Measurements from ENCODE around the gene ABCD3. TPM values are rescaled to one million over a fixed set of nuclear protein-coding genes. Genes with fewer than 3 reads are reported as not detected.

ABCD3 gene
- total RNA-seq, 1 donor from 2014 or later: 25.8 TPM

DNA sequence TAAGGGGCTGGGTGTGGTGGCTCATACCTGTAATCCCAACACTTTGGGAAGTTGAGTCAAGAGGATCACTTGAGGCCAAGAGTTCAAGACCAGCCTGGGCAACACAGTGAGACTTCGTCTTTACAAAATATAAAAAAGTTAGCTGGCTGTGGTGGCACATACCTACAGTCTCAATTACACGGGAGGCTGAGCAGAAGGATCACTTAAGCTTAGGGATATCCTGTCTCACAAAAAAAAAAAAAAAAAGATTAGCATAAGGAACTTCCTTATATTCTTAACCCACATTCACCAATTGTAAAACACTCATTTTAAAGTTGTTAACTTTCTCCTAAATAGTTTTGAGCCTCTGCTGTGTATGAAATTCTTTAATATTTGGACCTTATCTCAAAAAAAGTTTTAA is 53.1 kb downstream of the ABCD3 start:
- H3K36me3 ChIP-seq (ENCODE audit: control insufficient read depth, insufficient read depth, low read length): no peaks in the 10 kb centered on the region
- H3K4me3 ChIP-seq (ENCODE audit: low read depth, low read length): no peak overlapping the region
- DNase-seq (ENCODE audit: low read depth): no peak
- no peaks in the 10 kb centered on the region for H3K27me3 ChIP-seq (ENCODE audit: control insufficient read depth, insufficient read depth, low read length)
- TF ChIP-seq, protein P1, sequence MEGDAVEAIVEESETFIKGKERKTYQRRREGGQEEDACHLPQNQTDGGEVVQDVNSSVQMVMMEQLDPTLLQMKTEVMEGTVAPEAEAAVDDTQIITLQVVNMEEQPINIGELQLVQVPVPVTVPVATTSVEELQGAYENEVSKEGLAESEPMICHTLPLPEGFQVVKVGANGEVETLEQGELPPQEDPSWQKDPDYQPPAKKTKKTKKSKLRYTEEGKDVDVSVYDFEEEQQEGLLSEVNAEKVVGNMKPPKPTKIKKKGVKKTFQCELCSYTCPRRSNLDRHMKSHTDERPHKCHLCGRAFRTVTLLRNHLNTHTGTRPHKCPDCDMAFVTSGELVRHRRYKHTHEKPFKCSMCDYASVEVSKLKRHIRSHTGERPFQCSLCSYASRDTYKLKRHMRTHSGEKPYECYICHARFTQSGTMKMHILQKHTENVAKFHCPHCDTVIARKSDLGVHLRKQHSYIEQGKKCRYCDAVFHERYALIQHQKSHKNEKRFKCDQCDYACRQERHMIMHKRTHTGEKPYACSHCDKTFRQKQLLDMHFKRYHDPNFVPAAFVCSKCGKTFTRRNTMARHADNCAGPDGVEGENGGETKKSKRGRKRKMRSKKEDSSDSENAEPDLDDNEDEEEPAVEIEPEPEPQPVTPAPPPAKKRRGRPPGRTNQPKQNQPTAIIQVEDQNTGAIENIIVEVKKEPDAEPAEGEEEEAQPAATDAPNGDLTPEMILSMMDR (IDR thresholded peaks at IDR 0.05; ENCODE audit: insufficient read depth, low read length, poor library complexity, severe bottlenecking): no peak

DNA sequence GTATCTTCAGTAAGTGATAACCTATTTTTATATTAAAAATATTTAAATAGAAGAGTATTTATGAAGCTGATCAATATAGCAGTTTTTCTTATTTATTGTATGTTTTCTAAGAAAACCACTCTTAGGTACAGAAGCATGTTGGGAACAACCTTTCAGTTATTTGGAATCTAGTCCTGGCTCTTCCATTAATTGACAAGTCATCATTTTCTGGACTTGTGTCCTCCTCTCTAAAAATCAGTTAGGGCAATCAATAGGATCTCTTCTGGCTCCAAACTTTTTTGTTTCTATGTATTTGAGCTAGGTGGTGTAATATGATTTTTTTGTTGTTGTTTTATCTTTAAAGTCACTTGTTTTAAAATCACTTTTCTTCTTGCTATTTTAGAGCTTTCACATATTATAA is 57.0 kb downstream of the ABCD3 start:
- TF ChIP-seq, protein P1 (IDR thresholded peaks at IDR 0.05; ENCODE audit: insufficient read depth, low read length, poor library complexity, severe bottlenecking): no peak
- no peaks in the 10 kb centered on the region for H3K36me3 ChIP-seq (ENCODE audit: control insufficient read depth, insufficient read depth, low read length)
- no peak for DNase-seq (ENCODE audit: low read depth)
- no peak overlapping the region for H3K4me3 ChIP-seq (ENCODE audit: low read depth, low read length)
- H3K27me3 ChIP-seq (ENCODE audit: control insufficient read depth, insufficient read depth, low read length): no peaks in the 10 kb centered on the region

DNA sequence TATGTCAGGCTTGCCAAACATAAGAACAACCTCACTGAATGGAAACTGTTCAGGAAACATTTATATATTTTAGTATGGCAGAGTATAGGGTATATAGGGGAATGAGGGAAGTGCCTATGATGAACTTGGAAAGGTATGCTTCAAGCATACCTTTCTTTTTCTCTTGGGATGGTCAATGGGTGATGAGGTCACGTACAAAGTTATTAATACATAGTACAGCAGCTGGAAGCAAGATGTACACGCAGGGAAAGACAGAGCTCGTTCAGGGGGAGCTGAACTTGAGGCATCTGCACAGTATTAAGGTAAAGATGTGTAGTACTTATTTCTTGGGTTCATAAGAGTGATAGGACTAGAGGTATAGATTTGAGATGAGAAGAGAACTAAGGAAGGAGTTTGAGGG is 61.5 kb downstream of the ABCD3 start:
- no peak for DNase-seq (ENCODE audit: low read depth)
- H3K36me3 ChIP-seq (ENCODE audit: control insufficient read depth, insufficient read depth, low read length): no peaks in the 10 kb centered on the region

DNA sequence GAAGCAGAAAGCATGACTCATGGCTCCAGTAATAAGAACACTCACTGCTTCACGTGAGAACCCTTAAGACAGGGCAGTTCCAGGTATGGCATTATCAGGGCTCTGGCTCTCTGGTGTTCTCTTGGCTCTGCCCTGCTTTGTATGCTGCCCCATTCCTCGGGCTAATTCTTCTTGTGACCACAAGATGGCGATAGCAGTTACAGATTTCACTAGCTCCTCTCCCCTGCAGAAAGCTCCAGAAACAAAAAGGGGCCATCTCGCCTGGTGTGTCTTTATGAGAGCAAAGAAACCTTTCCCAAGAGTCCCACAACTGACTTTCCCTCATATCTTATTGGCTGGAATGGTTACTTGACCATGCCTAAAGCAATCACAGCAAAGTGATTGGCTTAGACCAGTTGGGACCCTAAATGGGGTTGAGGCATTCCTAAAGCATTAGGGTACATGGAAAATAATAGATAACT is 63.3 kb downstream of the ABCD3 start:
- H3K27me3 ChIP-seq (ENCODE audit: control insufficient read depth, insufficient read depth, low read length): no peaks in the 10 kb centered on the region
- TF ChIP-seq, protein P1 (IDR thresholded peaks at IDR 0.05; ENCODE audit: insufficient read depth, low read length, poor library complexity, severe bottlenecking): peak; percentile 84
- peak; percentile 47 for DNase-seq (ENCODE audit: low read depth)
- no peak overlapping the region for H3K4me3 ChIP-seq (ENCODE audit: low read depth, low read length)
- H3K36me3 ChIP-seq (ENCODE audit: control insufficient read depth, insufficient read depth, low read length): no peaks in the 10 kb centered on the region

More for the DNA sequence above, 61.5 kb downstream of the ABCD3 start:
- H3K27me3 ChIP-seq (ENCODE audit: control insufficient read depth, insufficient read depth, low read length): no peaks in the 10 kb centered on the region
- no peak overlapping the region for H3K4me3 ChIP-seq (ENCODE audit: low read depth, low read length)
- TF ChIP-seq, protein P1 (IDR thresholded peaks at IDR 0.05; ENCODE audit: insufficient read depth, low read length, poor library complexity, severe bottlenecking): no peak

DNA sequence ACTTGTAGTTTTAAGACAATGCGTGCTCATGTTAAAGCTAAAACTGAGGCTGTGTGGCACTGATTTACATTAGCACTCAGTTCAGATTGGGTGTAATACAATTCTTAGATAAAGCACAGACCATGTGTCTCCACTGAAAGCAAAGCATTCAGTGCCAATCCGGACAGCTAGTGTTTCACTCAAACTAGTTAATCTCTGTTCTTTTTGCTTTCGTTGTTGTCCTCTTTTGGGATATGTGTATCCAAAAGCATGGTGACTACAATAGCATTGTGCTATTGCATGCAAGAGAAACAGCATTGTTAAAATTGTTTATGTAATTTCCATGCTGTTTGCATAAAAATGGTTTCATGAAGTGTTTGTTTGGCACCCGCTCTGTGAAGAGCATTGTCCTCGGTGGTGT is 68.8 kb downstream of the ABCD3 start:
- H3K27me3 ChIP-seq (ENCODE audit: control insufficient read depth, insufficient read depth, low read length): no peaks in the 10 kb centered on the region
- TF ChIP-seq, protein P1 (IDR thresholded peaks at IDR 0.05; ENCODE audit: insufficient read depth, low read length, poor library complexity, severe bottlenecking): no peak
- no peak for DNase-seq (ENCODE audit: low read depth)
- no peak overlapping the region for H3K4me3 ChIP-seq (ENCODE audit: low read depth, low read length)
- H3K36me3 ChIP-seq (ENCODE audit: control insufficient read depth, insufficient read depth, low read length): no peaks in the 10 kb centered on the region

DNA sequence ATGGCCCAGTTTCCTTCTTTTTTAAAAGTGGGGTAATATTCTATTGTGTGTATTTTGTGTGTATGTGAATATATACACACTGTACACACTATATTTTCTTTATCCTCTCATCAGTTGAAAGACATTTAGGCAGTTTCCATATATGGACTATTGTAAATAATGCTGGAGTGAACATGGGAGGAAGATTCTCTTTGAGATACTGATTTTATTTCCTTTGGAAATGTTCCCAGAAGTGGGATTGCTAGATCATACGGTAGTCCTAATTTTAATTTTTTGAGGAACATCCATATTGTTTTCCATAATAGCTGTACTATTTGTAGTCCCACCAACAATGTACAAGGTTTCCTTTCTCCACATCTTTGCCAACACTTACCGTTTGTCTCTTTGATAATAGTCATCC is 72.4 kb downstream of the ABCD3 start:
- no peak for DNase-seq (ENCODE audit: low read depth)
- TF ChIP-seq, protein P1 (IDR thresholded peaks at IDR 0.05; ENCODE audit: insufficient read depth, low read length, poor library complexity, severe bottlenecking): no peak
- Histone ChIP-seq H3K27me3 (ENCODE audit: control insufficient read depth, insufficient read depth, low read length) (no peaks in the 10 kb centered on the region), H3K4me3 (ENCODE audit: low read depth, low read length) (no peak overlapping the region), H3K36me3 (ENCODE audit: control insufficient read depth, insufficient read depth, low read length) (no peaks in the 10 kb centered on the region)

Measured in kidney epithelial cell (primary cell).